Coronary artery (tissue), 2 donors: ENCODE results near the gene AGMO.

Source experiments
- DNase-seq: peaks from one replicate; pipeline ENCODE4 v3.0.0-alpha.2; 2017; ENCODE audit warnings: low spot score
- H3K27ac ChIP-seq, 2 donors: fragments of 200-600 bp; sonication (generic); one replicate each; pipeline ENCODE4 v1.5.1; 2016 to 2019
- H3K4me3 ChIP-seq: fragments of 200-600 bp; sonication (generic); 2 replicates; pipeline ENCODE4 v1.5.1; 2016; ENCODE audit warnings: mild to moderate bottlenecking, moderate library complexity
- TF ChIP-seq, protein P1 (sequence below): fragments of 200-600 bp; sonication (generic); IDR thresholded peaks from one replicate; pipeline ENCODE4 v1.5.1; 2019; ENCODE audit warnings: antibody characterized with exemption

Gene AGMO

DNA sequence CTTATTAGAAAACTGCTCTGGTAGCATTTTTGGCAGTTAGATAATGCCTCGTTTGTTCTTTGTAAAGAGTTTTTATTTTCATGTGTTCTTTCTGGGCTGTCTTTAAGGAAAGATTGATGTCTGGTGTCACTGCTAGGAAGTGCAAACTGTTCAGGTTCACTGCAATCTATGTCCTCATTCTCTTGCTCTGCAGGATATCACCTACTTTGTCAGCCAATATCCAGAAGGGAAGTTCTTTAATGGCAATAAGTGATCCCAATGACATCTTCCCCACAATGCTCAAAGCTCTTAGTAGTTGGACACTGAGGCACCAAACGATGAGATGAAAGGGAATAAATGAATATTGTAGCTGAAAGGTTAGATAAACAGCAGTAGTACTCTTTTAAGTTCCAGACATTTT lies 115.1 kb downstream of the AGMO start:
- H3K27ac ChIP-seq, result no peak overlapping the region
- TF ChIP-seq, protein P1, sequence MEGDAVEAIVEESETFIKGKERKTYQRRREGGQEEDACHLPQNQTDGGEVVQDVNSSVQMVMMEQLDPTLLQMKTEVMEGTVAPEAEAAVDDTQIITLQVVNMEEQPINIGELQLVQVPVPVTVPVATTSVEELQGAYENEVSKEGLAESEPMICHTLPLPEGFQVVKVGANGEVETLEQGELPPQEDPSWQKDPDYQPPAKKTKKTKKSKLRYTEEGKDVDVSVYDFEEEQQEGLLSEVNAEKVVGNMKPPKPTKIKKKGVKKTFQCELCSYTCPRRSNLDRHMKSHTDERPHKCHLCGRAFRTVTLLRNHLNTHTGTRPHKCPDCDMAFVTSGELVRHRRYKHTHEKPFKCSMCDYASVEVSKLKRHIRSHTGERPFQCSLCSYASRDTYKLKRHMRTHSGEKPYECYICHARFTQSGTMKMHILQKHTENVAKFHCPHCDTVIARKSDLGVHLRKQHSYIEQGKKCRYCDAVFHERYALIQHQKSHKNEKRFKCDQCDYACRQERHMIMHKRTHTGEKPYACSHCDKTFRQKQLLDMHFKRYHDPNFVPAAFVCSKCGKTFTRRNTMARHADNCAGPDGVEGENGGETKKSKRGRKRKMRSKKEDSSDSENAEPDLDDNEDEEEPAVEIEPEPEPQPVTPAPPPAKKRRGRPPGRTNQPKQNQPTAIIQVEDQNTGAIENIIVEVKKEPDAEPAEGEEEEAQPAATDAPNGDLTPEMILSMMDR, result no peak
- H3K4me3 ChIP-seq, result no peak overlapping the region
- DNase-seq, result no peak

DNA sequence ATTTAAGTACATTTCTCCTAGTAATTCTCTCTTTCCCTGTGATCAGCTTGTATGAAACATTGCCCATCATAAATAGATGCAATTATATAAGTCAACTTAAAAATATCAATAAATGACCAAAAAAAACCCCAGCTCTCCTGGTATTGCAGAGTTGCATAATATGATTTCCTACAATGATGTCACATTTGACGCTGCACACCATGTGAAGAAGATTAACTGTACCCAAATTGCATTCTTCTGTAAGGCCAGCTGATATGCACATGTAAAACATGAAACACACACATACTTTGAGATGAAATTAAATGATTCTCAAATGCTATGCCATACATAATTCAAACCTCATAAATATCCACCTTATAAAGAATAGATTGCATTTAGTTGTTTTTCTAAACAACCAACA lies 115.5 kb downstream of the AGMO start:
- TF ChIP-seq, protein P1, result no peak
- H3K4me3 ChIP-seq, result no peak overlapping the region
- no peak for DNase-seq
- no peak overlapping the region for H3K27ac ChIP-seq

DNA sequence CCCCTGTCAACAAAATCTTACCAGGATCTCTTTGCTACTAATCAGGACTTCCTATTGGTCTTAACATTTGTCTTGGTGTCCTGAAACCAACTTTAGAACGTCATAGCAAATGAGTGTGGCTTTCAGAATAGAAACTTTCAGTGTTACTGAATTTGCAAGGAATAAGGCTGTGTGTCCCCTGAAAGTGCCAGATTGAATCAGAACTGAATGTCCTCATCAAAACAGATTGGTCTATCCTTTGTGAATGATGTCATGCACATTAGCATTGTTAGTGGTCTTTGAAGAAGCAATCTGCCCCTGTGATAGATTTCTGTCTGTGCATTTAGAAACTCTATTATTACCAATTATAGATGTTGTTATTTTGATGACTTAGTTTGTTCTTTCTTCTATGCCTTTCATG lies 119.9 kb downstream of the AGMO start:
- Histone ChIP-seq H3K4me3 (no peak overlapping the region), H3K27ac (no peak overlapping the region)
- DNase-seq, result no peak
- TF ChIP-seq, protein P1, result no peak

DNA sequence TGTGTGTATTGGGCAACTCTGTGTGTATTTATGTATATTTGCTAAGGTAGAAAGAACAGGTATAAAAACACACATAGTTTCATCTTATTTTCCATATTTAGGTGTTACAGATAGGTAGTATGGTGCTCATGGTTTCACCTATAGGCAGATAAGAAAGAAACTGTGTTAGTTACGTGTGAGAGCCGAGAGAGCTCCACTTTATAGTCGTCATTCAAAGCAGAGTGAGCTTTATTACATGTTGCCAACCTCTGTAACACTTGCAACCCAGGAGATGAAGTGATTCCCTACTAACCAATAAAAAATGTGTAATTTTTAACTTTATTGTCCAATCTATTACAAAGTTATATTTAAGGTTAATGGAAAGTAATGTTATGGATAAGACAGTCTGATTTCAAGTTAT lies 121.3 kb downstream of the AGMO start:
- no peak overlapping the region for H3K4me3 ChIP-seq
- TF ChIP-seq, protein P1, result no peak
- DNase-seq, result no peak

DNA sequence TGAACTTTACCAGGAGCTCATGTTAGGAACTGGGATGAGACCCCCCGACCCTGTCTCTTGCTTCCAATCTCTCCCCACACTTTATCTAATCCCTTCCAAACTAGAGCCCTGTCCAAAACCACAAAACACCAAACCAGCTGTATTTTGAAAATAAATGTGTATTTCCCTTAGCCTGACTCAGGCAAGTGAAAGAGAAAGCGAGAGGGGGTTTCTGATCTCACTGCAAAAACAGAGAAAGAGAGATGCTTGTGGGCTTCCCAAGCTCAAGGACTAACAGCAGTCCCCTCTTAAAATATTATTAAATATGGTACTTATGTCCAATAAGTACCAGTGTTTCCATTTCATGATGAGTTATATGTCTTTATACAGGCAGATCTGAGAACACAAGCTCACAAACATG lies 122.0 kb downstream of the AGMO start:
- TF ChIP-seq, protein P1, result no peak
- Histone ChIP-seq H3K27ac (no peak overlapping the region), H3K4me3 (no peak overlapping the region)
- DNase-seq, result no peak

More for the DNA sequence above, 121.3 kb downstream of the AGMO start:
- no peak overlapping the region for H3K27ac ChIP-seq

DNA sequence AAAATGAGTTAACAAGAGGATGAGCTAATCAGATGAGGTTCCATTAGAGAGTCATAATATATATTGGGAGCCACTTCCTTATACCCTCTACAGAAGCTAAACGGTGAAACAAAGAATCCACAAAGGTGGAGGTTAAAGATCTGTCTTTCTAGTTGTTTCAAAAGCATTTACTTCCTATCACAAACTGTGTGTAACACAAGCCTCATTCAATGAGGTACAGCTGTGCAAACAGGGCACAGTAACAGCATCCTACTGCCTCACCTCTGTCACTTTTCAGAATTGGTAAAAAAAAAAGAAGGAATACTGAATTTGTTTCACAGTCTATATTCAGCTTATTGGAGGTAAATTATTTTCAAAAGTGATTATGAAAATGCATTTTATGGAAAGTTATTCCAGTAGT lies 128.7 kb downstream of the AGMO start:
- H3K27ac ChIP-seq, result no peak overlapping the region
- H3K4me3 ChIP-seq, result no peak overlapping the region
- DNase-seq, result no peak
- TF ChIP-seq, protein P1, result no peak

DNA sequence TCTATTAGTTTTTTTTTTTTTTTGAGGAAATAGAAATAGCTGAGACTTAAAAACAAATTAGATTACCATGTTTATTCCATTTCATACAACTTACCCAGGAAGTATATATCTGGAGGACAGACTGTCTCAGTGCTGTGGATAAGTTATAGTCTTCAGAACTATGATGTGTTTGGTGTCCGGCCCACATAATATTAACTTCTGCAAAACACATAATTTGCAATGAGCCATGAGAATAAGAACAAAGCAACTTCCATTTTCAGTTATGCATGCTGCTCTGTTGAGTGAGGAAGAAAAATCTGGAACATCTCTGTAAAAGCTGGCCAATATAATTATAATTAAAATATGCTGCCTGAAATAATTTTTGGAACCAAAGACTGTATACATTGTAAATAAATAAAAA lies 130.9 kb downstream of the AGMO start:
- TF ChIP-seq, protein P1, result no peak
- no peak overlapping the region for H3K27ac ChIP-seq
- H3K4me3 ChIP-seq, result no peak overlapping the region
- DNase-seq, result no peak
